Measurements from ENCODE around the gene ABI3BP.

ABI3BP gene, protein sequence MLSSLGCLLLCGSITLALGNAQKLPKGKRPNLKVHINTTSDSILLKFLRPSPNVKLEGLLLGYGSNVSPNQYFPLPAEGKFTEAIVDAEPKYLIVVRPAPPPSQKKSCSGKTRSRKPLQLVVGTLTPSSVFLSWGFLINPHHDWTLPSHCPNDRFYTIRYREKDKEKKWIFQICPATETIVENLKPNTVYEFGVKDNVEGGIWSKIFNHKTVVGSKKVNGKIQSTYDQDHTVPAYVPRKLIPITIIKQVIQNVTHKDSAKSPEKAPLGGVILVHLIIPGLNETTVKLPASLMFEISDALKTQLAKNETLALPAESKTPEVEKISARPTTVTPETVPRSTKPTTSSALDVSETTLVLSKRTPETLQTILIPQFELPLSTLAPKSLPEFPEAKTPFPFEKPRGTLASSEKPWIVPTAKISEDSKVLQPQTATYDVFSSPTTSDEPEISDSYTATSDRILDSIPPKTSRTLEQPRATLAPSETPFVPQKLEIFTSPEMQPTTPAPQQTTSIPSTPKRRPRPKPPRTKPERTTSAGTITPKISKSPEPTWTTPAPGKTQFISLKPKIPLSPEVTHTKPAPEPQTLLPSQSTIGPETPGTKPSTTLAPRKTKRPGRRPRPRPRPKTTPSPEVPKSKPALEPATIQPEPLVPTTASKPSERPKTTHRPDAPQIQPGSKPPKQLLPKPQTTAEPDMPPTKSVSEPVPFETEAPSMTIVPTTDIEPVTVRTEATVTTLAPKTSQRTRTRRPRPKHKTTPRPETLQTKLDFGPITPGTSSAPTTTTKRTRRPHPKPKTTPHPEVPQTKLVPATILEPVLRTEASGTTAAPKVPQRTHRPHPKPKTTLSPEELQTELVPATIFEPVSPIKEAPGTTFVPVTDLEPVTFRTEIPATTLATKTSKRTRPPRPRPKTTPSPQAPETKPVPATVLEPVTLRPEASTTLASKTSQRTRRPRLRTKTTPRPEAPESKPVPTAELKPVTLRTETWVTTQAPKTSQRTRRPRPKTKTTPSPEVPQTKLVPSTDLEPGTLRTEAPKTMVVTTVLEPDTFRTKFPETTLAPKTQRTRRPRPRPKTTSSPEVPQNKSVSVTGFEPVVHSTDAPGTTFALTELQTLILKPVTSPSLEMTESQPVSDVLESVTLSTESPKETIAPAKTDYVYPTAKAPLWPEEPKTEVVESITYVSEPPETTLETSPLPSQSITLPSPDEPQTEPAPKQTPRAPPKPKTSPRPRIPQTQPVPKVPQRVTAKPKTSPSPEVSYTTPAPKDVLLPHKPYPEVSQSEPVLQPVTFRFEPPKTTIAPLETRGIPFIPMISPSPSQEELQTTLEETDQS (N-terminal part only)

DNA sequence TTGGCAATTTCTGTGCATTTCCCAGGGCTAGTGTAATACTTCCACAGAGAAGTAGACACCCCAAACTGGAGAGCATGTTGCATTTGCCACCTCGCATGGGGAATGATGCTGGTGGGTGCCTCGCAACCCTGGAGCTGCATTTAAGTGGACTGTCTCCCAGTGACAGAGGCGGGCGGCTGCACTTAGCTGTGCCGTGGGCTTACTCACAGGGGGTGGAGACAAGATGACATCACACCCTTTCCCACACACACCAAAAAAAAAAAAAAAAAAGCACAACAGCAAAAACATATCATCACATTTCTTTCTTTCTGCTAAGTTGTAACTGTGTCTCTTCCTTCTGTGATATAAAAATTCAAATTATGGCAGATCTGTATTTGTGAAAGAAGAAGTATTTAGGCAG lies at the start of gene ABI3BP:
ABI3BP (minus strand) TSS at position 113 of the 400 bp plus-strand sequence; CDS start at position 76, 37 bp downstream.
- no peak within 1 kb of the TSS for H2AFZ ChIP-seq (ENCODE audit: low read depth, low read length)
- H3K4me1 ChIP-seq (ENCODE audit: insufficient read depth, low read length): no peaks in the 10 kb centered on the region
- H3K27me3 ChIP-seq (ENCODE audit: insufficient read depth, low read length): peaks cover 1% of the 10 kb centered on the region
- no peaks in the 10 kb centered on the region for H3K9me3 ChIP-seq (ENCODE audit: low read length)
- no peaks in the 10 kb centered on the region for H3K36me3 ChIP-seq (ENCODE audit: insufficient read depth, low read length)
- H3K4me3 ChIP-seq (ENCODE audit: low read length): no peak within 1 kb of the TSS

DNA sequence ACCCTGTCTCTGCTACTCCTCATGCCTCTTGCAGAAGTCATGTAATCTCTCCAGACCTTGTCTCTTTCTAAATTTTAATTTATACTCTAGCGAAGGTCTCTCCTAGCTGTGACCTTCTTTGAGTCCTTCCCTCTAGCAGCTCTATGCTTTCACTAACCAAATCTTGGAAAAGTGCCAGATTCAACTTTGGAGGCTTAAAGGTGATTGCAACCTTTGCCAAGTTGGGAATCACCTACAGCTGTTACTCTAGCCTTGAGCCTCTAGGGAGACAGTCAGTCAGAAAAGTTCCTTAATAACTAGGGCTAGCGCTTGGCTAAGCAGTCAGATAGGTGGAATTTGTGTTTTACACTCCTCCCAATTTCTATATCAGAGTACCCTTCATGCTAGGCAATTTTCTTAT lies 46.1 kb upstream of the ABI3BP start:
- Histone ChIP-seq H3K9me3 (ENCODE audit: low read length) (no peaks in the 10 kb centered on the region), H3K27me3 (ENCODE audit: insufficient read depth, low read length) (no peaks in the 10 kb centered on the region), H2AFZ (ENCODE audit: low read depth, low read length) (no peak overlapping the region), H3K36me3 (ENCODE audit: insufficient read depth, low read length) (no peaks in the 10 kb centered on the region), H3K4me3 (ENCODE audit: low read length) (no peak overlapping the region), H3K4me1 (ENCODE audit: insufficient read depth, low read length) (peaks cover 11% of the 10 kb centered on the region)

DNA sequence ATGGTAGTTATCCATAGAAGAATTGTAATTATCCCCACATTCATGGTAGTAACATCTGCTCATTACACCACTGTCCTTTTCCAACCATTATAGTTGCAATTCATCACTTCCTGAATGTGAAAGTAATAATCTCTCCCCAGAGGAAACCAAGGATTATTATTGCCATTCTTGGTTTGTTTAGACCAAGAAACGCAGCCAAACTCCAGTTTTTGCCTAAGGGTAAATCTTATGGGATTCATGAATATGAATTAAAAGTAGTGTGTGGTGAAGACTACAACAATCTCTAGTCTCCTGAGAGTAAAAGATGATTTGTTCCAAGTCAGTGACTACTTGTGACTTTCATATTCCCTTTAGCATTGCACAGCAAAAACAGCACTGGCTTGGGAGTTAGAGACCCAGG lies 45.7 kb upstream of the ABI3BP start:
- Histone ChIP-seq H3K36me3 (ENCODE audit: insufficient read depth, low read length) (no peaks in the 10 kb centered on the region), H3K27me3 (ENCODE audit: insufficient read depth, low read length) (no peaks in the 10 kb centered on the region), H3K9me3 (ENCODE audit: low read length) (no peaks in the 10 kb centered on the region), H3K4me3 (ENCODE audit: low read length) (no peak overlapping the region), H2AFZ (ENCODE audit: low read depth, low read length) (no peak overlapping the region), H3K4me1 (ENCODE audit: insufficient read depth, low read length) (peaks cover 11% of the 10 kb centered on the region)

DNA sequence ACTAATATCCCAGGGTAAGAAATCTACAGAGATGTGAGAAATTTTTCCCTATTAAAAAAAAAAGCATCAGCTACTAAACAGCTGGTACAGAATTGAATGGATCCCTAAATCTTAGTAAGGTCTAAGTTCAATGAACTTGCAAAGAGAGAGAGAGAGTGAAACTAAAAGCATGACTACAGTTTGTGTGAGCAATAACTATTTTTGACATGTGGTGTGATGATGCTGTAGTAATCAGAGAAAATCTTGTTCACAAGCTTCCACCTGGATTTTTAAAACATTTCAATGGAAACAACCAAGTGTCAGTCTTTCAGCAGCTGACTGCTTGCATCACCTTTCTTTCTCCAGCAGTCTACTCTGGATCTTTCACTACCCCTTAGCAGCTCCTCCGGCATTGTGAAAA lies 45.2 kb upstream of the ABI3BP start:
- H2AFZ ChIP-seq (ENCODE audit: low read depth, low read length): no peak overlapping the region
- peaks cover 11% of the 10 kb centered on the region for H3K4me1 ChIP-seq (ENCODE audit: insufficient read depth, low read length)
- H3K4me3 ChIP-seq (ENCODE audit: low read length): no peak overlapping the region
- H3K9me3 ChIP-seq (ENCODE audit: low read length): no peaks in the 10 kb centered on the region
- H3K36me3 ChIP-seq (ENCODE audit: insufficient read depth, low read length): no peaks in the 10 kb centered on the region
- no peaks in the 10 kb centered on the region for H3K27me3 ChIP-seq (ENCODE audit: insufficient read depth, low read length)

DNA sequence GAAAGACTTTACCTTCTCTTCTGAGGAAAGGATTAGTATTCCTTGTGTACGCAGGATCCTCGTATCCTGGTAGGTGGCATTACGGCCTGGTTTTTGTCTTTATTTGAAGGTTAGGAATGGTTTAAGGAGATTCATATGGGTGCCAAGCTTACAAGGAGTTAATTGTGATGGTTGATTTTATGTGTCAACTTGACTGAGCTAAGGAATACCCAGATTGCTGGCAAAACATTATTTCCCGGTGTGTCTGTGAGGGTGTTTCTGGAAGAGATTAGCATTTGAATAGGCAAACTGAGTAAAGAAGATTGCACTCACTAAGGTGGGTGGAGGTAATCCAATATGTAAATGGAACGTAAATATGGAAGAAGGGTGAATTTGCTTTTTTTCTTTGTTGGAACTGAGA lies 44.4 kb upstream of the ABI3BP start:
- H3K4me1 ChIP-seq (ENCODE audit: insufficient read depth, low read length): peaks cover 11% of the 10 kb centered on the region
- H3K36me3 ChIP-seq (ENCODE audit: insufficient read depth, low read length): no peaks in the 10 kb centered on the region
- no peak overlapping the region for H3K4me3 ChIP-seq (ENCODE audit: low read length)
- no peak overlapping the region for H2AFZ ChIP-seq (ENCODE audit: low read depth, low read length)
- no peaks in the 10 kb centered on the region for H3K27me3 ChIP-seq (ENCODE audit: insufficient read depth, low read length)
- H3K9me3 ChIP-seq (ENCODE audit: low read length): no peaks in the 10 kb centered on the region

DNA sequence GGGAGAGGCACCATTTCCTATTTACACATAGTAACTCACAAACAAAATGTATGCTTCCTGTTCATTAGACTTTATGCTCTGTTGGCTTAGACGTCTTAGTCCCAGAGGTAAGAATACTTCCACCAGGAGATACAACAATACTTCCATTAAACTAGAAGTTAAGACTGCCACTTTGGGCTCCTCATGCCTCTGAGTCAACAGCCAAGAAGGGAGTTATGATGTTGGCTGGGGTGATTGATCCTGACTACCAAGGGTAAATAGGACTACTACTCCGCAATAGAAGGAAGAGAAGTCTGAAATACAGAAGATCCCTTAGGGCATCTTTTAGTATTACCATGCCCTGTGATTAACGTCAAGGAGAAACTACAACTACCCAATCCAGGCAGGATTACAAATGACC lies 43.5 kb upstream of the ABI3BP start:
- Histone ChIP-seq H3K36me3 (ENCODE audit: insufficient read depth, low read length) (no peaks in the 10 kb centered on the region), H3K27me3 (ENCODE audit: insufficient read depth, low read length) (no peaks in the 10 kb centered on the region), H3K9me3 (ENCODE audit: low read length) (no peaks in the 10 kb centered on the region), H2AFZ (ENCODE audit: low read depth, low read length) (no peak overlapping the region), H3K4me1 (ENCODE audit: insufficient read depth, low read length) (peaks cover 11% of the 10 kb centered on the region), H3K4me3 (ENCODE audit: low read length) (no peak overlapping the region)

DNA sequence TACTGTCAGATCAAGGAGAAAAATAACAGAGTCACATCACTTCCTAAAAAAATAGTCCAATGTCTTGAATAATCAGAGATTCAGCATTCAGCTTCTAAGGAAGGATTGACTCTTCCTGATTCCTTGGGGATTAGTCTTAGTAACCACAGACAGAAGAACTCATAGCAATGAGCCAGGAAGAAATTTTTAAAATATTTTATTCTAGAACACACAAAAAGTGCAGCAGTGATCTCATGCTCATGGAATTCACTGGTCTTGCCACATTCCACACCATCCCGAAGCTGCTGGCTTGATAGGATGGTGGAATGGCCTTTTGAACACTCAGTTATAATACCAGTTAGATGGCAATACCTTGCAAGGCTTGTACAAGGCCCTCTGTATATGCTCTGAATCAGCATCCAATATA lies 43.0 kb upstream of the ABI3BP start:
- H3K36me3 ChIP-seq (ENCODE audit: insufficient read depth, low read length): no peaks in the 10 kb centered on the region
- peak overlapping the region; percentile 59 for H2AFZ ChIP-seq (ENCODE audit: low read depth, low read length)
- no peaks in the 10 kb centered on the region for H3K27me3 ChIP-seq (ENCODE audit: insufficient read depth, low read length)
- H3K4me3 ChIP-seq (ENCODE audit: low read length): no peak overlapping the region
- peaks cover 11% of the 10 kb centered on the region for H3K4me1 ChIP-seq (ENCODE audit: insufficient read depth, low read length)
- no peaks in the 10 kb centered on the region for H3K9me3 ChIP-seq (ENCODE audit: low read length)

DNA sequence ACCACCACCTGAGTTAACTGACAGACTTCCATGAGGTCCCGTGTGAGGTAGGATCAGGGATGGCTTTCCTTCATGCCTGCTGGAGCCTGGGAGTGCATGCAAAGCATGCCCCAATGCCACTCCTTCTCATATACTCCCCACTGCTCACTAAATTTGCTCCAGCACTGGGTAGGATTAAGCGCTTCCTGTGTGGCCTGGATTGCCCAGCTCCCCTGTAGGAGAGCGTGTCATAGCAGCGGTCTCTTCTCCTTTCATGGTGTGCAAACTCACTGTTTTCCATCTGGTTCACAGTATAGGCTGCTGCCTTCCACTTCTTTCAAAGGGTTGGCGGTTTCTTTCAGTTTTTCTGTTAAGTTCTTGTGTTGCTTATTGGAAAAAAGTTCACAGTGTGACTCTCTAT lies 34.1 kb upstream of the ABI3BP start:
- Histone ChIP-seq H3K36me3 (ENCODE audit: insufficient read depth, low read length) (no peaks in the 10 kb centered on the region), H2AFZ (ENCODE audit: low read depth, low read length) (no peak overlapping the region), H3K27me3 (ENCODE audit: insufficient read depth, low read length) (no peaks in the 10 kb centered on the region), H3K4me1 (ENCODE audit: insufficient read depth, low read length) (no peaks in the 10 kb centered on the region), H3K9me3 (ENCODE audit: low read length) (no peaks in the 10 kb centered on the region), H3K4me3 (ENCODE audit: low read length) (no peak overlapping the region)

DNA sequence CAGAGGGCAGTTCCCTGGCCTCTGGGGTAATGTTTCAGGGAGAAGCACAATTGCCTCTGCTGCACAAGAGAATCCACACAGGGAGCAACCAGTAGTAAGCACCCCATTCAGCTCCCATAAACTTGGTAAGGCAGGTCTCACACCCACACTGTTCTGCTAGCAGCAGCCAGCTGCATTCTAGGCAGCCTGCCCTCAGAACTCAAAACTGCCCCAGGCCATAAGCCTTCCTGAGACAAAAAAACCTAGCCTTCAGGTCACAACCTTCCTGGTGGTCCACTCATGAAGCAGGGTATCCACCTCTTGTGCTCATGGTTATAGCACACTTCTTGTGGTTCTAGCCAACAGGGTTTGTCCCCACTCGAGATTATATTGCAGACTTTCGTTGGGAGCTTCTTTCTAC lies 33.7 kb upstream of the ABI3BP start:
- Histone ChIP-seq H2AFZ (ENCODE audit: low read depth, low read length) (no peak overlapping the region), H3K4me1 (ENCODE audit: insufficient read depth, low read length) (no peaks in the 10 kb centered on the region), H3K27me3 (ENCODE audit: insufficient read depth, low read length) (no peaks in the 10 kb centered on the region), H3K4me3 (ENCODE audit: low read length) (no peak overlapping the region), H3K36me3 (ENCODE audit: insufficient read depth, low read length) (no peaks in the 10 kb centered on the region), H3K9me3 (ENCODE audit: low read length) (no peaks in the 10 kb centered on the region)

DNA sequence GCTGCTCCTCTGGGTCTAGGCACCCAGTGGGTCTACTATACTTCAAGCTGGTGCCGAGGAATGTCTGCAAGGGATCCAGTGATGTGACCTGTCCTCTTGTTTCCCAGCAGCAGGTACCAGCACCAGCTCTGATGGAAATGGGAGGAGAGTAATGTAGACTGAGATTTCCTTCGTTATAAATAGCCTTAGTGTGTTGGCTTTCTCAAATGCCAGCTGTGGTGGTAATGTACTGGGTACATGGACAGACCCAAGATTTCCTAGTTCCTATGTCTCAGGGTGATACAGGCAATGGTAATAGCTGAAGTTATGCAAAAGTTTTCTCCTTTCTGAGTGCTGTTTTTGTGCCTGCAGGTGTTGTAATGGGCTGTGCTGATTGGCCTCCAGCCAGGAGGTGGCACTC lies 33.0 kb upstream of the ABI3BP start:
- H3K9me3 ChIP-seq (ENCODE audit: low read length): no peaks in the 10 kb centered on the region
- H3K4me1 ChIP-seq (ENCODE audit: insufficient read depth, low read length): no peaks in the 10 kb centered on the region
- no peaks in the 10 kb centered on the region for H3K27me3 ChIP-seq (ENCODE audit: insufficient read depth, low read length)
- H3K4me3 ChIP-seq (ENCODE audit: low read length): no peak overlapping the region
- H3K36me3 ChIP-seq (ENCODE audit: insufficient read depth, low read length): no peaks in the 10 kb centered on the region
- H2AFZ ChIP-seq (ENCODE audit: low read depth, low read length): no peak overlapping the region

DNA sequence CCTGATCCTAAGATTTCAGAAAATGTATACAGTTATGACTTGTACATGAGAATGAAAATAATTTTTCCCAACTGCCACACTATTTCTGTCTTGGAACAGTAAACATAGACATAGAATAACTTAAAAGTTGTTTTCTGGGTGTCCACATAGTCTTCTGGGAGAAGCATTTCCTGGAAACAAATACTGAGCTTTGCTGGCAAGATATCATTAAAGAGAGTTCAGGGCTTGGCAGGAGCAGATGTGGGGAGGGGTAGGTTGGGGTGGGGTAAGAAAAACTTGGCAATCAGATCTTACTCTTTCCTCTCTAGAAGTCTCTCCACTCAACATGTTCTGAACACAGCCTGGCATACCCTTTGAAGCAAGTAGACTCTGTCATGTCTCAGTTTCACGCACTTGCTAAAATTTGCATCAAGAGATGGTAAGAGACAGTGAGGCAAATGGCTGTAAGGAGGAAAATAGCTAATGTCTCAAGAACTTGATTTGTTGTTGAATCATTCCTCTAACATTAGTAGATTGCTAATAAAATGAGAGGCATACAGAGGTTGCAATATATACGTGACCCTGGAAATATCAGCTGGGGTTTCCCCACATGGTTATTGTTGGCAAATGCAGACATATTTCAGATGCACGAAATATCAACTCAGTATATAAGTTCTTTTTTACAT lies 27.3 kb upstream of the ABI3BP start:
- Histone ChIP-seq H3K9me3 (ENCODE audit: low read length) (no peaks in the 10 kb centered on the region), H3K4me1 (ENCODE audit: insufficient read depth, low read length) (no peaks in the 10 kb centered on the region), H3K36me3 (ENCODE audit: insufficient read depth, low read length) (no peaks in the 10 kb centered on the region), H2AFZ (ENCODE audit: low read depth, low read length) (no peak overlapping the region), H3K27me3 (ENCODE audit: insufficient read depth, low read length) (peaks cover 3% of the 10 kb centered on the region), H3K4me3 (ENCODE audit: low read length) (no peak overlapping the region)

DNA sequence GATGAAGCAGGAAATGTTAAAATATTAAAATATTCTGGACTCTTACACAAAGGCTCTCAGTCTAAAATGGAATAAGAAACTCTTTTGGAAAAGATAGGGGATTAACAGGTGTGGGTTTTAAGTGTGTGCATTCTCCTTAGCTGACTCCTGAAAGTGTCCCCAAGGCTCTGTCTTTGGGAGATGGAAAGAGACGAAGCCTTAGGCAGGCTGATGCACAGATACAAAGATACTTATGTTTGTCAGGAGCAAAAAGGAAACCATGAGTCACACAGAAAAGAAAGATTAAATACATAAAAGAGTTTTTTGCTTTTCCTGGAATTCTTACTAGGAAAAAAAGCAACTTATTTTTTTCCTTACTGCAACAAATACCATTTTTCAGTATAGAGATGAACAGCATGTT lies 23.8 kb upstream of the ABI3BP start:
- Histone ChIP-seq H3K36me3 (ENCODE audit: insufficient read depth, low read length) (no peaks in the 10 kb centered on the region), H3K9me3 (ENCODE audit: low read length) (no peaks in the 10 kb centered on the region), H2AFZ (ENCODE audit: low read depth, low read length) (no peak overlapping the region), H3K4me3 (ENCODE audit: low read length) (no peak overlapping the region), H3K4me1 (ENCODE audit: insufficient read depth, low read length) (no peaks in the 10 kb centered on the region), H3K27me3 (ENCODE audit: insufficient read depth, low read length) (peaks cover 3% of the 10 kb centered on the region)

All from neuron (in vitro differentiated cells).